GM12801 (cell line): Measurements from ENCODE around the gene NYAP1.

Experiments used
- TF ChIP-seq, protein P1 (sequence below): IDR thresholded peaks from one replicate; pipeline ENCODE4 v1.5.1; 2011; ENCODE audit warnings: control low read depth; ENCODE audit not compliant: insufficient read length; ENCODE audit errors: extremely low read depth

NYAP1 gene

DNA sequence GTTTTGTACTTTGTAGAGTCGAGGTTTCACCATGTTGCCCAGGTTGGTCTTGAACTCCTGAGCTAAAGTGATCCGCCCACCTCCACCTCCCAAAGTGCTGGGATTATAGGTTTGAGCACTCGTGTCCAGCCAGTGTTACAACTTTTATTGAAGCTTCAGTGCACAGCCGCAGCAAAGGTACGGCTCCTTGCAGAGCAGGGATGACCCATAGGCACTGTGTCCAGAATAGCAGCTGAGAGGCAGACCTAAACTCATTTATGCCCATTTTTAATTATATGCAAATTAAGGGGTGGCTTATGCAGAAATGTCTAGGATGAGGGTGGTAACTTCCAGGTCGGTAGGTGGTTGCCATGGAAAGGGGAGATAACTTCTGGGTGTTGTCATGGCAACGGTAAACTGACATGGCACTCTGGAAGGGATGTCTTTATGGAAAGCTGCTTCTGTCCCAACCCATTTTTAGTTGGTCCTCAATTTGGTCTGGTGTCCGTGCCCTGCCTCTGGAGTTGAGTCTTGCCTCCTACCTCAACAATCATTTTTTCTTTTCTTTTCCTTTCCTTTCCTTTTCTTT is 22.7 kb downstream of the NYAP1 start:
- TF ChIP-seq, protein P1, sequence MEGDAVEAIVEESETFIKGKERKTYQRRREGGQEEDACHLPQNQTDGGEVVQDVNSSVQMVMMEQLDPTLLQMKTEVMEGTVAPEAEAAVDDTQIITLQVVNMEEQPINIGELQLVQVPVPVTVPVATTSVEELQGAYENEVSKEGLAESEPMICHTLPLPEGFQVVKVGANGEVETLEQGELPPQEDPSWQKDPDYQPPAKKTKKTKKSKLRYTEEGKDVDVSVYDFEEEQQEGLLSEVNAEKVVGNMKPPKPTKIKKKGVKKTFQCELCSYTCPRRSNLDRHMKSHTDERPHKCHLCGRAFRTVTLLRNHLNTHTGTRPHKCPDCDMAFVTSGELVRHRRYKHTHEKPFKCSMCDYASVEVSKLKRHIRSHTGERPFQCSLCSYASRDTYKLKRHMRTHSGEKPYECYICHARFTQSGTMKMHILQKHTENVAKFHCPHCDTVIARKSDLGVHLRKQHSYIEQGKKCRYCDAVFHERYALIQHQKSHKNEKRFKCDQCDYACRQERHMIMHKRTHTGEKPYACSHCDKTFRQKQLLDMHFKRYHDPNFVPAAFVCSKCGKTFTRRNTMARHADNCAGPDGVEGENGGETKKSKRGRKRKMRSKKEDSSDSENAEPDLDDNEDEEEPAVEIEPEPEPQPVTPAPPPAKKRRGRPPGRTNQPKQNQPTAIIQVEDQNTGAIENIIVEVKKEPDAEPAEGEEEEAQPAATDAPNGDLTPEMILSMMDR = no peak

- TF ChIP-seq, protein P1 = no peak
These were observed 25.5 kb downstream of the NYAP1 start for GRCh38 chr7:100509231-100509630.

- TF ChIP-seq, protein P1 = no peak
These were observed 26.9 kb downstream of the NYAP1 start for GRCh38 chr7:100510437-100511239.

DNA sequence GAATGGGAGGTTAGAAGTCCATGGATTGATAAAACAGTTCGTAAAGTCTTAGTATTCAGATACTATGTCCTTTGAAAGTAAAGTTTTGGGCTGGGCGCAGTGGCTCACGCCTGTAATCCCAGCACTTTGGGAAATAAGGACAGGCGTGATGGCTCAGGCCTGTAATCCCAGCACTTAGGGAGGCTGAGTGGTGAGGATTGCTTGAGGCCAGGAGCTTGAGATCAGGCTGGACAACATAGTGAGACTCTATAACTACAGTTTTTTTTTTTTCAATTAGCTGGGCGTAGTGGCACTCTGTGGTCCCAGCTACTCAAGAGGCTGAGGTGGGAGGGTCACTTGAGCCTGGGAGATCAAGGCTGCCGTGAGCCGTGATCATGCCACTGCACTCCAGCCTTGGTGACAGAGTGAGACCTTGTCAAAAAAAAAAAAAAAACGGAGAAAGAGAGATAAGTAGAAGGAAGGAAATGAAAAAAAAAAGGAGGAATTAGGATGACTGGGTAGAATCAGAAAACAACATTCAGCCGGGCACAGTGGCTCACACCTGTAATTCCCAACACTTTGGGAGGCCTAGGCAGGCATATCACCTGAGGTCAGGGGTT is 29.6 kb downstream of the NYAP1 start:
- TF ChIP-seq, protein P1 = no peak

DNA sequence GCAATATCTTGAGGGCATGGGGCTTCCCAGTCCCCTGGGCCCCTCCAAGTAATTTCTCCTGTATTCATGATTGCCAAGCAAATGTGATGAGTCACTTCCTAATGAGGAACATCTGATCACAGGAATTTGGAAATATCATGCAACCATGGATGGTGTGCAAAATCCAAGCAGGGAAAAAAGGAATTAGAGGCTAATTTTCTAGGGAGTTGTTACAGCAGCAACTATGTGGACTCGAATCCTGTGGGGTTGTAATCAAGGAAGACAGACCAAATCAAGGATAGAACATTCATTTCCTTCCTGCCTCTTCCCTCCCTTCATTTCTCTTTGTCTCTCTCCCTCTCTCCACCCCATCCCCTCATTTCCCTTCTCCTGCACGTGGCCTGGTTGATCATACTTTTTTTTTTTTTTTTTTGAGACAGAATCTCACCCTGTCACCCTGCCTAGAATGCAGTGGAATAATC is 31.4 kb downstream of the NYAP1 start:
- TF ChIP-seq, protein P1 = no peak

- TF ChIP-seq, protein P1 = no peak
These were observed 32.5 kb downstream of the NYAP1 start for GRCh38 chr7:100516135-100516812.

GRCh38 chr7:100517305-100517704 is 33.6 kb downstream of the NYAP1 start:
- TF ChIP-seq, protein P1 = no peak
